HepG2 (cell line): Measurements from ENCODE around the gene CGREF1. TPM values are rescaled to one million over a fixed set of nuclear protein-coding genes. Genes with fewer than 3 reads are reported as not detected.

Experiments
- ATAC-seq: fragments of 200-7000 bp; cut with Tn5 transposase; 3 replicates; pipeline ENCODE4 v1.9.1; 2020; ENCODE audit warnings: mild to moderate bottlenecking, moderate library complexity
- BruUV-seq: library from RNA; stranded (reverse); fragments of 400-500 nt; replicated peaks from 2 replicates; lab custom pipeline; 2021; lab: Mats Ljungman, UMichigan
- CTCF ChIA-PET: fragments of 300-600 bp; formaldehyde crosslinking; extraction: SDS; loops from one replicate; lab custom pipeline; 2021; ENCODE audit warnings: low total read pairs, inconsistent platforms, low intra/inter-chr PET ratio; lab: Yijun Ruan, JAX
- POLR2A ChIA-PET: fragments of 350-600 bp; sonication (Branson Sonifier 250); formaldehyde crosslinking; loops from one replicate; lab custom pipeline; 2020; ENCODE audit warnings: antibody characterized with exemption, inconsistent platforms; lab: Yijun Ruan, JAX
- DNase-seq: peaks from one replicate; pipeline ENCODE4 v3.0.0-alpha.2; 2015; ENCODE audit warnings: low spot score
- FAIRE-seq: peaks from 3 replicates; lab custom pipeline; 2011; peaks lifted over from hg19 to GRCh38; lab: Jason Lieb, UNC
- H2AFZ ChIP-seq: one replicate; pipeline ENCODE4 v1.6.1; 2011; ENCODE audit warnings: low read length, inconsistent platforms
- H3K27ac ChIP-seq: fragments of 300-600 bp; 3 replicates; pipeline ENCODE4 v1.8.0; 2011; ENCODE audit warnings: mixed run types, mild to moderate bottlenecking, mixed read lengths, low read length, inconsistent platforms; ENCODE audit not compliant: insufficient read depth; ENCODE audit errors: extremely low read length
- H3K27me3 ChIP-seq, 2 experiments: fragments of 200-600 bp in 1 of 2; 2 replicates in 1 of 2; 3 replicates in 1 of 2; pipeline versions ENCODE4 v1.6.0 to v1.8.0; 2011; ENCODE audit warnings: low read length in 2 of 2, mild to moderate bottlenecking in 2 of 2, moderate library complexity in 2 of 2, inconsistent platforms in 1 of 2; ENCODE audit not compliant: insufficient read depth in 2 of 2, control insufficient read depth in 1 of 2
- H3K36me3 ChIP-seq, 2 experiments: fragments of 200-600 bp in 1 of 2; replicated peaks in 1 of 2; 2 replicates in 1 of 2; 3 replicates in 1 of 2; pipeline versions ENCODE4 v1.5.1 to v1.8.0; 2011; ENCODE audit warnings: low read length in 2 of 2, inconsistent platforms in 1 of 2; ENCODE audit not compliant: insufficient read depth in 2 of 2, control insufficient read depth in 1 of 2
- H3K4me1 ChIP-seq: 2 replicates; pipeline ENCODE4 v1.5.1; 2012; ENCODE audit warnings: low read length, inconsistent platforms; ENCODE audit not compliant: insufficient read depth
- H3K4me2 ChIP-seq: 2 replicates; pipeline ENCODE4 v1.6.0; 2011; ENCODE audit warnings: low read depth, low read length, inconsistent platforms
- H3K4me3 ChIP-seq, 3 experiments: fragments of 200-600 bp in 1 of 3; sonication (generic), shearing (Covaris generic) in 1 of 3; replicated peaks in 1 of 3; 2 replicates each; pipeline ENCODE4 v1.5.1; 2011 to 2016; ENCODE audit warnings: low read length in 3 of 3, inconsistent platforms in 2 of 3, low read depth in 2 of 3, mild to moderate bottlenecking in 2 of 3, control low read depth in 1 of 3, mixed read lengths in 1 of 3; ENCODE audit not compliant: insufficient read depth in 1 of 3
- H3K79me2 ChIP-seq: one replicate; pipeline ENCODE4 v1.6.1; 2011; ENCODE audit warnings: low read length, inconsistent platforms; ENCODE audit not compliant: insufficient read depth
- H3K9ac ChIP-seq: 2 replicates; pipeline ENCODE4 v1.6.0; 2011; ENCODE audit warnings: mild to moderate bottlenecking, low read depth, low read length, inconsistent platforms; ENCODE audit not compliant: insufficient read depth
- H3K9me3 ChIP-seq: 2 replicates; pipeline ENCODE4 v1.5.1; 2012; ENCODE audit warnings: mild to moderate bottlenecking, low read length
- H4K20me1 ChIP-seq: 2 replicates; pipeline ENCODE4 v1.6.0; 2011; ENCODE audit warnings: inconsistent platforms, mild to moderate bottlenecking, low read length, moderate library complexity; ENCODE audit not compliant: insufficient read depth
- HMG20A ChIP-seq: IDR thresholded peaks from 2 replicates; pipeline ENCODE4 v1.6.1; 2016; ENCODE audit warnings: borderline replicate concordance
- ZC3H4 ChIP-seq: sonication (generic); formaldehyde crosslinking; IDR thresholded peaks from 2 replicates; pipeline ENCODE4 v1.4.0; 2020; ENCODE audit warnings: missing genetic modification reagents, borderline replicate concordance
- ZFP41 ChIP-seq: sonication (generic); formaldehyde crosslinking; IDR thresholded peaks from 2 replicates; pipeline ENCODE4 v1.4.0; 2020; ENCODE audit warnings: mild to moderate bottlenecking, missing genetic modification reagents, borderline replicate concordance
- ZNF234 ChIP-seq: sonication (generic); formaldehyde crosslinking; conservative IDR thresholded peaks from 2 replicates; pipeline ENCODE4 v1.5.1; 2020; ENCODE audit warnings: mild to moderate bottlenecking, missing genetic modification reagents
- WGBS: methylation state at CpG from one replicate; pipeline ENCODE4 v1.1.6; 2017; ENCODE audit warnings: low lambda C conversion rate; 5-methylcytosine and 5-hydroxymethylcytosine counted together
- in situ Hi-C: cut with HindIII; loops from 2 replicates; pipeline ENCODE4 v1.10.0; 2017; ENCODE audit warnings: low pct_unique_long_range_greater_than_20kb; ENCODE audit not compliant: extremely low pct_ligation_motif_present
- intact Hi-C: fragments of 100-400 bp; cut with micrococcal nuclease; formaldehyde crosslinking; loops from one replicate; pipeline ENCODE4 v1.10.0; 2022; ENCODE audit not compliant: unreplicated experiment
- polyA plus RNA-seq, 8 experiments: library from polyadenylated mRNA; depleted of rRNA in 3 of 8; stranded (reverse) in 7 of 8; unstranded in 1 of 8; fragments of >200 nt; fragmentation: Illumina TruSeq in 4 of 8; extraction: Trizol in 4 of 8; gene quantifications; 2 replicates each; pipeline versions ENCODE4 v1.2.1 to v1.2.3, GENCODE V29; 2011 to 2016; ENCODE audit warnings: low read depth in 4 of 8, missing spikeins in 1 of 8, mixed read lengths in 1 of 8; ENCODE audit not compliant: insufficient read depth in 1 of 8
- total RNA-seq, 5 experiments: library from RNA; depleted of rRNA; stranded (reverse); fragments of >200 nt; fragmentation: Illumina TruSeq; extraction: Trizol; gene quantifications; 2 replicates each; pipeline ENCODE4 v1.2.3, GENCODE V29; 2016; ENCODE audit warnings: low read depth in 1 of 5
- TF ChIP-seq, protein P1 (sequence below): sonication (generic); formaldehyde crosslinking; IDR thresholded peaks from 2 replicates; pipeline ENCODE4 v1.5.1; 2020; ENCODE audit warnings: missing genetic modification reagents, mild to moderate bottlenecking, borderline replicate concordance
- TF ChIP-seq, protein P2 (sequence below): IDR thresholded peaks from 2 replicates; pipeline ENCODE4 v1.6.1; 2016
- TF ChIP-seq, protein P3 (sequence below): sonication (generic); formaldehyde crosslinking; IDR thresholded peaks from 2 replicates; pipeline ENCODE4 v1.4.0; 2020; ENCODE audit warnings: mild to moderate bottlenecking, missing genetic modification reagents

The CGREF1 gene
- total and polyA plus RNA-seq, 2 of the 13 experiments (the other 11 are each of a cell fraction or from before 2014, with no cell fraction given), result 13.9 to 23.4 TPM

DNA sequence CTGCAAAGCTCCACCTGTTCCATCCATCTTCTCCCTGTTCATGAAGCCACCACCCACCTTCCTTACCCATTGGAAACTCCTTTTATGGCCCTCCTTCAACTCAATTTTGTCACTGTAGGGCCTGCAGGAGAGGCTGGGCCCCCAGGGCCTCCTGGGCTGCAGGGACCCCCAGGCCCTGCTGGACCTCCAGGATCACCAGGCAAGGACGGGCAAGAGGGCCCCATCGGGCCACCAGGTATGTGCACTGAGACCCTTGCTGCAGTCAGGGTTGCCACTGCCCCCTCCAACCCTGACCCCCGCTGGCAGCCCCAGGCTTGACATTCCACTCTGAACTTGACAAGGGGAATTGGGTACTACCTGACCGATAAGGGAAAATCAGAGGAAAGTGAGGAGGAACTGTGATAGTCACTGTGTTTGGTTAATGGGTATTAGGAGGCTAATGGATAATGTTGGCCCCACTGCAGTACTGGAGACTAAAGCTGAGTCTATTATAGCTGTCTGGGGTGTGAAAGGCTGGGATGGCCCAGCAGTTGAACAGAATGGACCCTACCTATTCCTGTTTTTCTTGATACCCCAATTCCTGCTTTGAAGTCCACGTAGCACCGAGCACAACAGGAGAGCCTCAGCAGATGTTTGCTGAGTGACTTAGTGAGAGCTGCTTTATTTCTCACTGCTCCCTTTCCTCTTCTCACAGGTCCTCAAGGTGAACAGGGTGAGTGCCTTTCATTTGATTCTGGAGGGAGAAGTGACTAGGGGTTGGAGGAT lies 34.4 kb downstream of the CGREF1 start (continued):
- TF ChIP-seq ZFP41 (CRISPR knock-in tag) (no peak), HMG20A (CRISPR knock-in tag) (no peak)
- TF ChIP-seq, protein P1, sequence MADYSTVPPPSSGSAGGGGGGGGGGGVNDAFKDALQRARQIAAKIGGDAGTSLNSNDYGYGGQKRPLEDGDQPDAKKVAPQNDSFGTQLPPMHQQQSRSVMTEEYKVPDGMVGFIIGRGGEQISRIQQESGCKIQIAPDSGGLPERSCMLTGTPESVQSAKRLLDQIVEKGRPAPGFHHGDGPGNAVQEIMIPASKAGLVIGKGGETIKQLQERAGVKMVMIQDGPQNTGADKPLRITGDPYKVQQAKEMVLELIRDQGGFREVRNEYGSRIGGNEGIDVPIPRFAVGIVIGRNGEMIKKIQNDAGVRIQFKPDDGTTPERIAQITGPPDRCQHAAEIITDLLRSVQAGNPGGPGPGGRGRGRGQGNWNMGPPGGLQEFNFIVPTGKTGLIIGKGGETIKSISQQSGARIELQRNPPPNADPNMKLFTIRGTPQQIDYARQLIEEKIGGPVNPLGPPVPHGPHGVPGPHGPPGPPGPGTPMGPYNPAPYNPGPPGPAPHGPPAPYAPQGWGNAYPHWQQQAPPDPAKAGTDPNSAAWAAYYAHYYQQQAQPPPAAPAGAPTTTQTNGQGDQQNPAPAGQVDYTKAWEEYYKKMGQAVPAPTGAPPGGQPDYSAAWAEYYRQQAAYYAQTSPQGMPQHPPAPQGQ (CRISPR knock-in tag), result no peak
- TF ChIP-seq, protein P2, sequence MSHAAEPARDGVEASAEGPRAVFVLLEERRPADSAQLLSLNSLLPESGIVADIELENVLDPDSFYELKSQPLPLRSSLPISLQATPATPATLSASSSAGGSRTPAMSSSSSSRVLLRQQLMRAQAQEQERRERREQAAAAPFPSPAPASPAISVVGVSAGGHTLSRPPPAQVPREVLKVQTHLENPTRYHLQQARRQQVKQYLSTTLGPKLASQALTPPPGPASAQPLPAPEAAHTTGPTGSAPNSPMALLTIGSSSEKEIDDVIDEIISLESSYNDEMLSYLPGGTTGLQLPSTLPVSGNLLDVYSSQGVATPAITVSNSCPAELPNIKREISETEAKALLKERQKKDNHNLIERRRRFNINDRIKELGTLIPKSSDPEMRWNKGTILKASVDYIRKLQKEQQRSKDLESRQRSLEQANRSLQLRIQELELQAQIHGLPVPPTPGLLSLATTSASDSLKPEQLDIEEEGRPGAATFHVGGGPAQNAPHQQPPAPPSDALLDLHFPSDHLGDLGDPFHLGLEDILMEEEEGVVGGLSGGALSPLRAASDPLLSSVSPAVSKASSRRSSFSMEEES (CRISPR knock-in tag), result no peak

GRCh38 chr2:27083410-27084296 lies 35.3 kb downstream of the CGREF1 start:
- H3K27me3 ChIP-seq, result no peaks in the 10 kb centered on the region
- WGBS, result 80% methylated on average over 10 of the region's 20 CpGs
- ChIA-PET POLR2A (interaction anchor here (0.9 to 9.2 kb wide), 11 partner anchors 9 to 128 kb away, joined by 3 to 106 read pairs (median 5); partner anchors contain the start of genes AGBL5, ATRAID, OST4 and PREB), CTCF (no interaction called here)
- BruUV-seq, result no TSS peak
- peak overlapping the region; percentile 51 for H3K9ac ChIP-seq
- peak overlapping the region; percentile 52 for H3K4me2 ChIP-seq
- H2AFZ ChIP-seq, result no peak overlapping the region
- peak overlapping the region in 1 of 3 experiments; percentile 15; a peak in 1 of 6 replicates for H3K4me3 ChIP-seq
- no peaks in the 10 kb centered on the region for H4K20me1 ChIP-seq
- in situ Hi-C loops (no loop called here), intact Hi-C loops (loop anchor here (10.0 kb wide), 1 partner anchor 49 kb away; the partner anchor contains the start of gene TMEM214)
- peaks cover 20% of the 10 kb centered on the region for H3K79me2 ChIP-seq
- FAIRE-seq (peak; percentile 39), DNase-seq (peak; percentile 51), ATAC-seq (no peak)
- no peaks in the 10 kb centered on the region for H3K9me3 ChIP-seq
- peaks cover 76% of the 10 kb centered on the region for H3K4me1 ChIP-seq
- H3K36me3 ChIP-seq, result no peaks in the 10 kb centered on the region; a peak in 1 of 5 replicates
- peak overlapping the region; percentile 16 for H3K27ac ChIP-seq
- TF ChIP-seq ZNF234 (CRISPR knock-in tag) (no peak), ZC3H4 (CRISPR knock-in tag) (no peak)
- TF ChIP-seq, protein P3, sequence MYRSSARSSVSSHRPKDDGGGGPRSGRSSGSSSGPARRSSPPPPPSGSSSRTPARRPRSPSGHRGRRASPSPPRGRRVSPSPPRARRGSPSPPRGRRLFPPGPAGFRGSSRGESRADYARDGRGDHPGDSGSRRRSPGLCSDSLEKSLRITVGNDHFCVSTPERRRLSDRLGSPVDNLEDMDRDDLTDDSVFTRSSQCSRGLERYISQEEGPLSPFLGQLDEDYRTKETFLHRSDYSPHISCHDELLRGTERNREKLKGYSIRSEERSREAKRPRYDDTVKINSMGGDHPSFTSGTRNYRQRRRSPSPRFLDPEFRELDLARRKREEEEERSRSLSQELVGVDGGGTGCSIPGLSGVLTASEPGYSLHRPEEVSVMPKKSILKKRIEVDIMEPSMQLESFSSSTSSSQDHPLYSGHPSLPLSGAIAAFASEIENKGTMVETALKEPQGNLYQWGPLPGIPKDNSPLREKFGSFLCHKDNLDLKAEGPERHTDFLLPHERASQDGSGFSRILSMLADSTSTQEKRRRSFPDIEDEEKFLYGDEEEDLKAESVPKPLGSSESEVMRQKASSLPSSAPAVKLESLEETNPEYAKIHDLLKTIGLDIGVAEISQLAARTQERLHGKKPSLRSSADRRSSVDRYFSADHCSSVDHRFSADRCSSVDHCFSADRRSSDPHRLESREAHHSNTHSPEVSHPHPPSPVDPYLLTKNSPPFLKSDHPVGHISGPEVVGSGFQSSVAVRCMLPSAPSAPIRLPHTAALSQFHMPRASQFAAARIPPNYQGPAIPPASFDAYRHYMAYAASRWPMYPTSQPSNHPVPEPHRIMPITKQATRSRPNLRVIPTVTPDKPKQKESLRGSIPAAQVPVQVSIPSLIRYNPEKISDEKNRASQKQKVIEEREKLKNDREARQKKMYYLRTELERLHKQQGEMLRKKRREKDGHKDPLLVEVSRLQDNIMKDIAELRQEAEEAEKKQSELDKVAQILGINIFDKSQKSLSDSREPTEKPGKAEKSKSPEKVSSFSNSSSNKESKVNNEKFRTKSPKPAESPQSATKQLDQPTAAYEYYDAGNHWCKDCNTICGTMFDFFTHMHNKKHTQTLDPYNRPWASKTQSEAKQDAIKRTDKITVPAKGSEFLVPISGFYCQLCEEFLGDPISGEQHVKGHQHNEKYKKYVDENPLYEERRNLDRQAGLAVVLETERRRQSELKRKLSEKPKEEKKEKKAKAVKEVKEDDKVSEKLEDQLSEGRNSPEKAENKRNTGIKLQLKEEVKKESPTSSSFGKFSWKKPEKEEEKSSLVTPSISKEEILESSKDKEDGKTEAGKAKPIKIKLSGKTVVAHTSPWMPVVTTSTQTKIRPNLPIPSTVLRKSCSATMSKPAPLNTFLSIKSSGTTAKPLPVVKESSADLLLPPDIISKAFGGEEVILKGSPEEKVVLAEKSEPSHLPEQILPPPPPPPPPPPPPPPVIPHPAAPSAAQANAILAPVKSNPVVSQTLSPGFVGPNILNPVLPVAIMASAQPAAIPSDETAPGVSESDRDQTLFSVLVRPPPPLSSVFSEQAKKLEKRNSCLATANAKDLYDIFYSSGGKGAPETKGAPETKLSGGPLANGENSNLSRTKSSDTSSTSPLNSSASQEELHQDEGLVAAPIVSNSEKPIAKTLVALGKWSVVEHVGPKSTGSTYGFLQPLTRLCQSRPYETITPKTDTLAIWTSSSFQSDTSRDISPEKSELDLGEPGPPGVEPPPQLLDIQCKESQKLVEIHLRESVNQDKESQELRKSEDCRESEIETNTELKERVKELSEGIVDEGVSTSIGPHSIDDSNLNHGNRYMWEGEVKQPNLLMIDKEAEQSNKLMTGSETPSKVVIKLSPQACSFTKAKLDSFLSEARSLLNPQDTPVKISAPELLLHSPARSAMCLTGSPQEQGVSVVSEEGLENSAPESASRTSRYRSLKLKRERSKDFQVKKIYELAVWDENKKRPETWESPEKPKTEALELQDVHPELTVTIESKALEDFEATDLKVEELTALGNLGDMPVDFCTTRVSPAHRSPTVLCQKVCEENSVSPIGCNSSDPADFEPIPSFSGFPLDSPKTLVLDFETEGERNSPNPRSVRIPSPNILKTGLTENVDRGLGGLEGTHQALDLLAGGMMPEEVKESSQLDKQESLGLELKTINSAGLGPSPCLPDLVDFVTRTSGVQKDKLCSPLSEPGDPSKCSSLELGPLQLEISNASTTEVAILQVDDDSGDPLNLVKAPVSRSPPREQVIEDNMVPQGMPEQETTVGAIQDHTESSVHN (CRISPR knock-in tag), result no peak
